ENCODE data around the gene GPX3. TPM values are rescaled to one million over a fixed set of nuclear protein-coding genes. Genes with fewer than 3 reads are reported as not detected.

Gene GPX3
- total and polyA plus RNA-seq, 9 of the 15 experiments (the other 6 are each of a cell fraction or from before 2014, with no cell fraction given): 0.25 to 0.86 TPM; not detected in 7

- CTCF ChIA-PET (ENCODE audit: low intra/inter-chr PET ratio): no interaction called here
- intact Hi-C loops (cut with micrococcal nuclease): no loop called here
- no peaks in the 10 kb centered on the region for H3K36me3 ChIP-seq (ENCODE audit: control insufficient read depth, insufficient read depth, low read length)
Measured at GRCh38 chr5:151006704-151007334, 13.6 kb upstream of the GPX3 start.

More at GRCh38 chr5:151006704-151007334, 13.6 kb upstream of the GPX3 start:
- no peak overlapping the region for H3K4me2 ChIP-seq (ENCODE audit: insufficient read depth, low read length)
- H3K4me1 ChIP-seq (replicated peaks in 1 of 2; ENCODE audit: control insufficient read depth in 2 of 2, insufficient read depth in 2 of 2, low read length in 2 of 2): peaks cover 4 to 24% of the 10 kb centered on the region in 2 experiments; a peak in 4 of 5 replicates
- H3K4me3 ChIP-seq: no peak overlapping the region
- FAIRE-seq: no peak
- no peak for ATAC-seq
- POLR2A ChIA-PET: no interaction called here
- no peaks in the 10 kb centered on the region for H3K27me3 ChIP-seq (ENCODE audit: control insufficient read depth in 2 of 2, insufficient read depth in 2 of 2, low read length in 2 of 2)
- BruUV-seq (replicated peaks): no TSS peak
- DNase-seq (ENCODE audit: extremely low read depth in 1 of 4, low spot score in 3 of 4): no peak
- H3K9ac ChIP-seq (ENCODE audit: insufficient read depth in 1 of 2, low read depth in 2 of 2, low read length in 2 of 2): no peak overlapping the region
- H3K79me2 ChIP-seq (ENCODE audit: control insufficient read depth, insufficient read depth, low read length): no peaks in the 10 kb centered on the region
- no peaks in the 10 kb centered on the region for H4K20me1 ChIP-seq (replicated peaks; ENCODE audit: control insufficient read depth, insufficient read depth, low read length)
- in situ Hi-C loops (cut with MboI): no loop called here
- no peak overlapping the region; the same call in 1 of the 2 replicates for H2AFZ ChIP-seq (ENCODE audit: low read depth, low read length)
- H3K27ac ChIP-seq (ENCODE audit: extremely low read depth, low read depth, low read length): no peak overlapping the region
- H3K9me1 ChIP-seq (ENCODE audit: control insufficient read depth, insufficient read depth, low read length): no peaks in the 10 kb centered on the region
- H3K9me3 ChIP-seq (replicated peaks; ENCODE audit: control insufficient read depth, insufficient read depth, low read depth, low read length): no peaks in the 10 kb centered on the region
- no peak for TF ChIP-seq ZNF699 (CRISPR knock-in tag; IDR thresholded peaks at IDR 0.05; ENCODE audit: insufficient replicate concordance)
- no peak for TF ChIP-seq HLTF (IDR thresholded peaks at IDR 0.05)
- TF ChIP-seq TAF7 (tag; IDR thresholded peaks at IDR 0.05): no peak
- TF ChIP-seq PHB (CRISPR knock-in tag; IDR thresholded peaks at IDR 0.05): no peak
- TF ChIP-seq ZFP30 (CRISPR knock-in tag; IDR thresholded peaks at IDR 0.05; ENCODE audit: borderline replicate concordance): no peak
- peak; percentile 59 for TF ChIP-seq ZFP36 (IDR thresholded peaks at IDR 0.05; ENCODE audit: low read depth, low read length, partially characterized antibody)
- peak; percentile 62 for TF ChIP-seq RBM25 (IDR thresholded peaks at IDR 0.05; ENCODE audit: low read depth, low read length, severe bottlenecking)
- TF ChIP-seq NKRF (IDR thresholded peaks at IDR 0.05; ENCODE audit: borderline replicate concordance): no peak
- no peak for TF ChIP-seq POLR2H (tag; IDR thresholded peaks at IDR 0.05; ENCODE audit: low read depth)
- peak; percentile 72 for TF ChIP-seq BCOR (IDR thresholded peaks at IDR 0.05)
- TF ChIP-seq ZNF311 (CRISPR knock-in tag; IDR thresholded peaks at IDR 0.05): no peak
- TF ChIP-seq PHF8 (IDR thresholded peaks at IDR 0.05; ENCODE audit: borderline replicate concordance, low read length): no peak
- no peak for TF ChIP-seq PCBP2 (IDR thresholded peaks at IDR 0.05; ENCODE audit: low read depth, low read length, poor library complexity, severe bottlenecking)
- TF ChIP-seq HNRNPL (IDR thresholded peaks at IDR 0.05; ENCODE audit: low read depth, low read length): no peak
- TF ChIP-seq ZNF561 (CRISPR knock-in tag; conservative IDR thresholded peaks at IDR 0.05): no peak
- 82% methylated on average over 5 of the region's 5 CpGs for WGBS (ENCODE audit: insufficient coverage, low coverage, missing lambda C conversion rate)

Data from K562 (cell line).